ENCODE data around the gene OPN1MW3.
"Not testable (repeated sequence)": the region's sequence is repeated elsewhere in the genome, so short reads cannot be mapped to it uniquely, and the experiment has no call there.

DNA sequence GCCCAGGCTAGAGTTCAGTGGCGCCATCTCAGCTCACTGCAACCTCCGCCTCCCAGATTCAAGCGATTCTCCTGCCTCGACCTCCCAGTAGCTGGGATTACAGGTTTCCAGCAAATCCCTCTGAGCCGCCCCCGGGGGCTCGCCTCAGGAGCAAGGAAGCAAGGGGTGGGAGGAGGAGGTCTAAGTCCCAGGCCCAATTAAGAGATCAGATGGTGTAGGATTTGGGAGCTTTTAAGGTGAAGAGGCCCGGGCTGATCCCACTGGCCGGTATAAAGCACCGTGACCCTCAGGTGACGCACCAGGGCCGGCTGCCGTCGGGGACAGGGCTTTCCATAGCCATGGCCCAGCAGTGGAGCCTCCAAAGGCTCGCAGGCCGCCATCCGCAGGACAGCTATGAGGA, at the start of gene OPN1MW3:
- not testable (repeated sequence) for TF ChIP-seq CTCF, POLR2AphosphoS5, POLR2A (IDR thresholded peaks at IDR 0.05)

Measured in stomach (tissue), 4 donors.